ENCODE measurements around the gene HCRTR1. TPM values are rescaled to one million over a fixed set of nuclear protein-coding genes. Genes with fewer than 3 reads are reported as not detected.

The HCRTR1 gene
- total RNA-seq, 1 donor from 2014 or later = not detected

DNA sequence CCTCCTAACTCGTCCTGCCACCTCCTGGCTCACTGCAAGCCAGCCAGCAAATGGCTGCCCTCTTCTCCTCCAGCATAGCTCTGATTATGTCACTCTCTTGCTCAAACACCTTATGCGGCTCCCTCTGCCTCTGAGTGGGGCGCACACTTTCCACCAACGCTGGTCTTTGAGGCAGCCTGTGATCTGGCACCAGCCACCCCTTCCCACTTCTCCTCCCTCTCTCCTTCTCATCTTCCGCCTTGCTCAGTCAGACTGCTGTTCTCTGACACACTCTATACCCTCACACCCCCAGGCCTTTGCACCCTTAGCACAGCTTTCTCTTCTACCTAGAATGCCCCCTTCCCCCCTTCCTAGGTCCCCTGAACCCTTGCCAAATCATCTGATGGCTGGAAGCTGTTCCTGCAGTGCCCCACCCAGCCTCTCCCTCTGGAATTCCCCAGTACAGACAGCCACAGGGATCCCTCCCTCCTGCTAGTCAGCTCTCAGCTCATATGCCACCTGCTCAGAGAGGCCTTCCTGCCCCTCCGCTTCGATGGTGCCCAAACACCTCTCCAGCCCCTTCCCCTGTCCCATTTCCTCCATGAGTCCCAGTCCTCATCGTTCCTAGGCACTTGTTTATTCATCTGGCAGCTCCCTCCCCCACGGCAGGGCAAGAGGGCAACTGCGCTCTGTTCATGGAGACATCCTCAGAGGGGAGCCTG lies 48.9 kb downstream of the HCRTR1 start:
- no peak for DNase-seq (ENCODE audit: low spot score, unreplicated experiment)
- H3K4me1 Mint-ChIP-seq (ENCODE audit: low read depth) = peaks cover 10% of the 10 kb centered on the region
- H3K27ac Mint-ChIP-seq = no peak overlapping the region

DNA sequence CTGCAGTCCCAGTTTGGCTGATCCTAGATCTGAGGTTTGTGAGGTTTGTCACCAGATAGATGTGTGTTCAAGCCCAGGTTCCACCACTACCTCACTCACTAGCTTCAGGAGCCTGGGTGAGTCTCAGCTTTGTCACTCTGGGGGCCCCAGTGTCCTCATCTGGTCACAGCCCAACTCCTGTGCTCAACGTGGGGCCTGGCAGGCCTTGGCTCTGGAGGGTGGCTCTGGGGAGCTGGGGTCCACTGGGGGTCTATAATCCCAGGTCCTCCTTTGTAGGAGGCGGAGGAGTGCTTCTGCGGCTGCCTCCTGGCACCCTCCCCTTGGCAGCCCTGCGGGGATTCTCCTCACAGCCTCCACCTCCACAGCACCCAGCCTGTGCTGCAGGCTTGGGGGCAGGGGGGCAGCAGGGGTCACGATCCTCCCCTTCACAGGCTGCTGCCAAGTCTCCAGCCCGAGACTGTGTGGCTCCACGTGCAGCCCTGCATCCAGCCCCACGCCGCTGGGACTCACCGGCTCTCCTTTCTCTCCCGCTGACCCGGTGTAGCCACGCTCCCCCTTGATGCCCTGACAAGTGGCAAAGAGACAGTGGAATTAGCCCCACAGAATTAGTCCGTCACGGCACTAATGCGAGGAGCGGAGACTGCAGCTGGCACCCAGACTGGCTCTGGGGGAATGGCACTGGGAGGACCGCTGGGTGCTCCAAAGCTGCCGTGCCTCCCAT lies 49.7 kb downstream of the HCRTR1 start:
- no peak for DNase-seq (ENCODE audit: low spot score, unreplicated experiment)
- Mint-ChIP-seq H3K4me3 (ENCODE audit: low read depth) (no peak overlapping the region), H3K27ac (no peak overlapping the region), H3K36me3 (ENCODE audit: insufficient read depth) (no peaks in the 10 kb centered on the region), H3K4me1 (ENCODE audit: low read depth) (peaks cover 10% of the 10 kb centered on the region), H3K27me3 (peaks cover 38% of the 10 kb centered on the region), H3K9me3 (ENCODE audit: low read depth) (no peaks in the 10 kb centered on the region)
- TF ChIP-seq, protein P1, sequence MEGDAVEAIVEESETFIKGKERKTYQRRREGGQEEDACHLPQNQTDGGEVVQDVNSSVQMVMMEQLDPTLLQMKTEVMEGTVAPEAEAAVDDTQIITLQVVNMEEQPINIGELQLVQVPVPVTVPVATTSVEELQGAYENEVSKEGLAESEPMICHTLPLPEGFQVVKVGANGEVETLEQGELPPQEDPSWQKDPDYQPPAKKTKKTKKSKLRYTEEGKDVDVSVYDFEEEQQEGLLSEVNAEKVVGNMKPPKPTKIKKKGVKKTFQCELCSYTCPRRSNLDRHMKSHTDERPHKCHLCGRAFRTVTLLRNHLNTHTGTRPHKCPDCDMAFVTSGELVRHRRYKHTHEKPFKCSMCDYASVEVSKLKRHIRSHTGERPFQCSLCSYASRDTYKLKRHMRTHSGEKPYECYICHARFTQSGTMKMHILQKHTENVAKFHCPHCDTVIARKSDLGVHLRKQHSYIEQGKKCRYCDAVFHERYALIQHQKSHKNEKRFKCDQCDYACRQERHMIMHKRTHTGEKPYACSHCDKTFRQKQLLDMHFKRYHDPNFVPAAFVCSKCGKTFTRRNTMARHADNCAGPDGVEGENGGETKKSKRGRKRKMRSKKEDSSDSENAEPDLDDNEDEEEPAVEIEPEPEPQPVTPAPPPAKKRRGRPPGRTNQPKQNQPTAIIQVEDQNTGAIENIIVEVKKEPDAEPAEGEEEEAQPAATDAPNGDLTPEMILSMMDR (IDR thresholded peaks at IDR 0.05; ENCODE audit: unreplicated experiment) = no peak

More for the DNA sequence above, 48.9 kb downstream of the HCRTR1 start:
- TF ChIP-seq, protein P1 (IDR thresholded peaks at IDR 0.05; ENCODE audit: unreplicated experiment) = no peak
- Mint-ChIP-seq H3K4me3 (ENCODE audit: low read depth) (no peak overlapping the region), H3K9me3 (ENCODE audit: low read depth) (no peaks in the 10 kb centered on the region), H3K36me3 (ENCODE audit: insufficient read depth) (no peaks in the 10 kb centered on the region), H3K27me3 (peaks cover 32% of the 10 kb centered on the region)

DNA sequence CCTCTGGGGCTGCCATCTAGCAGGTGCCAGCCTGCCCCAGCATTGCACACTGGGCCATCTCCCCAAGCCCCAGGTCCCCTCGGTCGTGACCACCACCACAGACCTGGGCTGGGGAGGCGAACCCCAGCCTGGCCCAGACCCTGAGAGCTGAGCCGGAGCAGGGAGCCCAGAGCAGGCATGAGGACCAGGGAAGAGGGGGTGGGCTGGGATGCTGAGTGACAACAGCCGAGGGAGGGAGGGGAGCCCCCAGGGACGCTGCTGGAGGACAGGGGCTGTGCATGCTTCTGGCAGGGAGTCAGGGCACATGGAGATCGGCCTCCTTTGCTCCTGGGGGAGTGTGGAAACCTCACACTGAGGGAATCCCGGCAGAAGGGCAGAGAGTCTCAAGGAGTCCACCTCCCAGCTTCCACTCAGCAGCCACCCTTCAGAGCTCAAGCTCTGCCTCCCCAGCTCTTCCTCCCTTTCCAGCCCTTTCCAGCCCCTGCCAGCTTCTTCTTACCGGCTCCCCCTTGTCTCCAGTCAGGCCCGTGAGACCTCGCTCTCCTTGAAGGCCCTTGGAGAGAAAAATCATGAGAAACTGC lies 50.9 kb downstream of the HCRTR1 start:
- H3K4me1 Mint-ChIP-seq (ENCODE audit: low read depth) = peaks cover 10% of the 10 kb centered on the region
- no peaks in the 10 kb centered on the region for H3K36me3 Mint-ChIP-seq (ENCODE audit: insufficient read depth)
- H3K27me3 Mint-ChIP-seq = peaks cover 35% of the 10 kb centered on the region
- no peaks in the 10 kb centered on the region for H3K9me3 Mint-ChIP-seq (ENCODE audit: low read depth)
- H3K27ac Mint-ChIP-seq = no peak overlapping the region
- no peak overlapping the region for H3K4me3 Mint-ChIP-seq (ENCODE audit: low read depth)
- DNase-seq (ENCODE audit: low spot score, unreplicated experiment) = no peak
- TF ChIP-seq, protein P1 (IDR thresholded peaks at IDR 0.05; ENCODE audit: unreplicated experiment) = no peak

DNA sequence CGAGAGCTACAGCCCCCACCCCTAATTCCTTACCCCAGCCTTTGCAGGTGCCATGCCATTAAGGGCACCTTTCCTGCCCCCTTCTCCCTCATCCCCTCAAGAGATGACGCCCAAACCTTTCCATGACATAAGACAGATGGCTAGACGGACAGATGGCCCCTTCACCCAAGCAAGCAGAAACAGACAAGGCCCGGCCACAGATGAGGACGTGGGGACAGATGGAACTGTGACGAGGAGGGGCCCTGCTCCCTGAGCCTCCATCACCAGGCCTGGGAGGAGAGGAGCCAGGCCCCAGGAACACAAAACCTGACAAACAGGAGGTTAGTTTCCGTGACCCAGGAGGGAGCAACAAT lies 51.9 kb downstream of the HCRTR1 start:
- H3K9me3 Mint-ChIP-seq (ENCODE audit: low read depth) = no peaks in the 10 kb centered on the region
- no peaks in the 10 kb centered on the region for H3K36me3 Mint-ChIP-seq (ENCODE audit: insufficient read depth)
- TF ChIP-seq, protein P1 (IDR thresholded peaks at IDR 0.05; ENCODE audit: unreplicated experiment) = no peak
- no peak overlapping the region for H3K4me3 Mint-ChIP-seq (ENCODE audit: low read depth)
- peaks cover 10% of the 10 kb centered on the region for H3K4me1 Mint-ChIP-seq (ENCODE audit: low read depth)
- H3K27me3 Mint-ChIP-seq = peaks cover 36% of the 10 kb centered on the region
- no peak for DNase-seq (ENCODE audit: low spot score, unreplicated experiment)
- H3K27ac Mint-ChIP-seq = peak overlapping the region; percentile 78

DNA sequence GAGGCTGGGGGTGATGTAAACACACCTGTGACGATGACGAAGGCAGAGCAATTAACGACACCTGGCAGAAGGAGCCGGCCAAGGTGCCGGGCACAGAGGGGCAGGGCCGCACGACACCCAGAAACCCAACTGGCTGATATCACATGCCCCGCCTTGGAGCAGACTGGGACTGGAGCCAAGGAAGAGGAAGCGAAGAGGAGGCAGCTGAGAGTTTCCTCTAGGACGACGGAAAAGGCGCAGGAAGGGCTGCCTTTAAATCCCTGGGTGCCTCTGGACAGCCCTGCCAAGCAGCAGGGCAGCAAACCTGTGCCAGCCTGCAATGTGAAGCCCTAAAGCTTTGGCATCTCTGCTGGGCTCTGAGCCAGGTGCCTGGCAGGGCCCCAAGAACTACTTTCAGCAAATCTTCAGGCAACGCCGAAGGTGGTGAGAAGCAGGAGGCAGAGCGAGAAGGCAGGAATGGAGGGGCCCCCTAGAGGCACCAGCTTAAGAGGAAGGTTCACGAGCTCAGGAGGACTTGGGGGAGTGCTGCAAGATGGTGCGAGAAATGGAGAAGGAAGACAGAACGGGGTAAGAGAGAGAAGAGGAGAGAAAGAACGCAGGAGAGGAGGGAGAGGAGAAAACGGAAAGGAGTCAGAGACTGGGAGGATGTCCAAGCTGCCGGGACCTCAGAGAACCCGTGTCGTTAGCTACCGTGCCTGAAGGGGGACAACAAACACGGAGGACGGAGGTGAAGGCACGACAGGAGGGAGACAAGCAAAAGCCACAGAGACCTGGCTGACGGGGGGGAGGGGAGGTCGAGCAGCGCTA lies 52.5 kb downstream of the HCRTR1 start:
- peak overlapping the region; percentile 61 for H3K4me3 Mint-ChIP-seq (ENCODE audit: low read depth)
- no peaks in the 10 kb centered on the region for H3K9me3 Mint-ChIP-seq (ENCODE audit: low read depth)
- H3K4me1 Mint-ChIP-seq (ENCODE audit: low read depth) = peaks cover 10% of the 10 kb centered on the region
- H3K27me3 Mint-ChIP-seq = peaks cover 36% of the 10 kb centered on the region
- no peak for DNase-seq (ENCODE audit: low spot score, unreplicated experiment)
- no peaks in the 10 kb centered on the region for H3K36me3 Mint-ChIP-seq (ENCODE audit: insufficient read depth)
- TF ChIP-seq, protein P1 (IDR thresholded peaks at IDR 0.05; ENCODE audit: unreplicated experiment) = peak; percentile 35
- H3K27ac Mint-ChIP-seq = peak overlapping the region; percentile 78
